ENCODE results near the gene ITIH6. TPM values are rescaled to one million over a fixed set of nuclear protein-coding genes. Genes with fewer than 3 reads are reported as not detected.

Gene ITIH6
- total RNA-seq, 1 experiment from 2014 or later = not detected

GRCh38 chrX:54838583-54838982, 40.5 kb upstream of the ITIH6 start:
- Mint-ChIP-seq H3K27me3 (ENCODE audit: insufficient read depth, unreplicated experiment) (peaks cover 55% of the 10 kb centered on the region), H3K27ac (ENCODE audit: low read depth, unreplicated experiment) (no peak overlapping the region), H3K36me3 (ENCODE audit: insufficient read depth, unreplicated experiment) (no peaks in the 10 kb centered on the region), H3K9me3 (ENCODE audit: unreplicated experiment) (no peaks in the 10 kb centered on the region), H3K4me1 (ENCODE audit: insufficient read depth, unreplicated experiment) (no peaks in the 10 kb centered on the region), H3K4me3 (ENCODE audit: unreplicated experiment) (no peak overlapping the region)
- POLR2A ChIA-PET = interaction anchor here (0.9 kb wide), 1 partner anchor 53 kb away, joined by 3 read pairs; no protein-coding TSS in a partner anchor
- intact Hi-C loops (cut with micrococcal nuclease) = no loop called here
- no peak for DNase-seq (ENCODE audit: unreplicated experiment)
- CTCF ChIA-PET = no interaction called here
- BruUV-seq (replicated peaks) = no TSS peak
- TF ChIP-seq CTCF (IDR thresholded peaks at IDR 0.05; ENCODE audit: unreplicated experiment) = no peak

- Mint-ChIP-seq H3K4me3 (ENCODE audit: unreplicated experiment) (no peak overlapping the region), H3K9me3 (ENCODE audit: unreplicated experiment) (peaks cover 7% of the 10 kb centered on the region), H3K27ac (ENCODE audit: low read depth, unreplicated experiment) (no peak overlapping the region), H3K4me1 (ENCODE audit: insufficient read depth, unreplicated experiment) (no peaks in the 10 kb centered on the region), H3K36me3 (ENCODE audit: insufficient read depth, unreplicated experiment) (no peaks in the 10 kb centered on the region), H3K27me3 (ENCODE audit: insufficient read depth, unreplicated experiment) (peaks cover 30% of the 10 kb centered on the region)
- BruUV-seq (replicated peaks) = no TSS peak
- TF ChIP-seq CTCF (IDR thresholded peaks at IDR 0.05; ENCODE audit: unreplicated experiment) = no peak
- POLR2A ChIA-PET = no interaction called here
- CTCF ChIA-PET = no interaction called here
- intact Hi-C loops (cut with micrococcal nuclease) = no loop called here
- DNase-seq (ENCODE audit: unreplicated experiment) = no peak
Measured at GRCh38 chrX:54826598-54826997, 28.5 kb upstream of the ITIH6 start.

- no peaks in the 10 kb centered on the region for H3K36me3 Mint-ChIP-seq (ENCODE audit: insufficient read depth, unreplicated experiment)
- no peak overlapping the region for H3K4me3 Mint-ChIP-seq (ENCODE audit: unreplicated experiment)
- no peak for TF ChIP-seq CTCF (IDR thresholded peaks at IDR 0.05; ENCODE audit: unreplicated experiment)
- DNase-seq (ENCODE audit: unreplicated experiment) = no peak
- ChIA-PET POLR2A (no interaction called here), CTCF (no interaction called here)
- no peaks in the 10 kb centered on the region for H3K4me1 Mint-ChIP-seq (ENCODE audit: insufficient read depth, unreplicated experiment)
- no peak overlapping the region for H3K27ac Mint-ChIP-seq (ENCODE audit: low read depth, unreplicated experiment)
- intact Hi-C loops (cut with micrococcal nuclease) = no loop called here
- H3K9me3 Mint-ChIP-seq (ENCODE audit: unreplicated experiment) = peaks cover 7% of the 10 kb centered on the region
- peaks cover 23% of the 10 kb centered on the region for H3K27me3 Mint-ChIP-seq (ENCODE audit: insufficient read depth, unreplicated experiment)
- no TSS peak for BruUV-seq (replicated peaks)
Measured at GRCh38 chrX:54825716-54826438, 27.8 kb upstream of the ITIH6 start.

GRCh38 chrX:54824722-54825121, 26.7 kb upstream of the ITIH6 start:
- Mint-ChIP-seq H3K36me3 (ENCODE audit: insufficient read depth, unreplicated experiment) (no peaks in the 10 kb centered on the region), H3K27me3 (ENCODE audit: insufficient read depth, unreplicated experiment) (peaks cover 21% of the 10 kb centered on the region), H3K4me3 (ENCODE audit: unreplicated experiment) (no peak overlapping the region), H3K9me3 (ENCODE audit: unreplicated experiment) (peaks cover 7% of the 10 kb centered on the region), H3K27ac (ENCODE audit: low read depth, unreplicated experiment) (no peak overlapping the region), H3K4me1 (ENCODE audit: insufficient read depth, unreplicated experiment) (no peaks in the 10 kb centered on the region)
- intact Hi-C loops (cut with micrococcal nuclease) = no loop called here
- ChIA-PET POLR2A (no interaction called here), CTCF (no interaction called here)
- DNase-seq (ENCODE audit: unreplicated experiment) = no peak
- BruUV-seq (replicated peaks) = no TSS peak
- no peak for TF ChIP-seq CTCF (IDR thresholded peaks at IDR 0.05; ENCODE audit: unreplicated experiment)

Measured in MCF 10A (cell line).